ENCODE data around the gene MSTN.

DNA sequence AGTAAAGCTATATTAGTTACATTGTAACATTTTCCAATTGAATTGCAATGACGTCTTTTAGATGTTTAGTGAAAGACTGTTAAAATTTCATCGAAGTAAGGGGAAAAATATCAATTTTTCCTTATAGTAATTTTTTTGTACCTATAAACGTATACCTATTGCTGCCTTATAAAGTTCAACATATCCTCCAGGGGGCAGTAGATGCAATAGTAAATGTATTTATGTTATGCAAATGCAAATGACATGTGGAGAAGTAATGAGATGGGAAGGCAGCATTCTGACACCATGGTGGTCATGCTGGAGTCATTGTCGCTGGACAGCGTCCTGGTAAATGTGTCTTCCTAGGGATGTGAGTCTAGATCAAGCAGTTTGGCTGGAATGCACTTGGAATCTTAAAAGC is 38.7 kb downstream of the MSTN start:
- TF ChIP-seq, protein P1, sequence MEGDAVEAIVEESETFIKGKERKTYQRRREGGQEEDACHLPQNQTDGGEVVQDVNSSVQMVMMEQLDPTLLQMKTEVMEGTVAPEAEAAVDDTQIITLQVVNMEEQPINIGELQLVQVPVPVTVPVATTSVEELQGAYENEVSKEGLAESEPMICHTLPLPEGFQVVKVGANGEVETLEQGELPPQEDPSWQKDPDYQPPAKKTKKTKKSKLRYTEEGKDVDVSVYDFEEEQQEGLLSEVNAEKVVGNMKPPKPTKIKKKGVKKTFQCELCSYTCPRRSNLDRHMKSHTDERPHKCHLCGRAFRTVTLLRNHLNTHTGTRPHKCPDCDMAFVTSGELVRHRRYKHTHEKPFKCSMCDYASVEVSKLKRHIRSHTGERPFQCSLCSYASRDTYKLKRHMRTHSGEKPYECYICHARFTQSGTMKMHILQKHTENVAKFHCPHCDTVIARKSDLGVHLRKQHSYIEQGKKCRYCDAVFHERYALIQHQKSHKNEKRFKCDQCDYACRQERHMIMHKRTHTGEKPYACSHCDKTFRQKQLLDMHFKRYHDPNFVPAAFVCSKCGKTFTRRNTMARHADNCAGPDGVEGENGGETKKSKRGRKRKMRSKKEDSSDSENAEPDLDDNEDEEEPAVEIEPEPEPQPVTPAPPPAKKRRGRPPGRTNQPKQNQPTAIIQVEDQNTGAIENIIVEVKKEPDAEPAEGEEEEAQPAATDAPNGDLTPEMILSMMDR (IDR thresholded peaks at IDR 0.05) = peak in 1 of 3 experiments; percentile 37
- TF ChIP-seq POLR2A (IDR thresholded peaks at IDR 0.05) = no peak
